T-helper 1 cell treated with Interleukin-12 subunit alpha and Interleukin-12 subunit beta and Interleukin-4 antibody, amounts not matched to agents 30 ng/mL and 1 ng/mL, for 36 hours (primary cell): ENCODE data around the gene SPA17. TPM values are rescaled to one million over a fixed set of nuclear protein-coding genes. Genes with fewer than 3 reads are reported as not detected.

Source experiments
- intact Hi-C: fragments of 100-400 bp; cut with micrococcal nuclease; formaldehyde crosslinking; loops from one replicate; pipeline ENCODE4 v1.15.1; 2024
- total RNA-seq: library from RNA; stranded (reverse); gene quantifications from 2 replicates; pipeline ENCODE4 v1.2.3, GENCODE V29; 2022

SPA17 gene
- total RNA-seq, 1 donor from 2014 or later, result 1.8 TPM

- intact Hi-C loops, result no loop called here
Measured at GRCh38 chr11:124719534-124719933, 45.8 kb downstream of the SPA17 start.

GRCh38 chr11:124722176-124722575 lies 48.5 kb downstream of the SPA17 start:
- intact Hi-C loops, result no loop called here

GRCh38 chr11:124724979-124725718 lies 51.4 kb downstream of the SPA17 start:
- intact Hi-C loops, result no loop called here

- intact Hi-C loops, result no loop called here
Measured at GRCh38 chr11:124725719-124726105, 52.0 kb downstream of the SPA17 start.

- intact Hi-C loops, result no loop called here
Measured at GRCh38 chr11:124727474-124727873, 53.8 kb downstream of the SPA17 start.

- intact Hi-C loops, result no loop called here
Measured at GRCh38 chr11:124728134-124728533, 54.4 kb downstream of the SPA17 start.

- intact Hi-C loops, result no loop called here
Measured at GRCh38 chr11:124729571-124729970, 55.9 kb downstream of the SPA17 start.

GRCh38 chr11:124732230-124732629 lies 58.5 kb downstream of the SPA17 start:
- intact Hi-C loops, result no loop called here

- intact Hi-C loops, result loop anchor here (5.0 kb wide), 1 partner anchor 619 kb away; the partner anchor contains the start of gene VWA5A
Measured at GRCh38 chr11:124736736-124737135, 63.0 kb downstream of the SPA17 start.

GRCh38 chr11:124737638-124738305 lies 64.1 kb downstream of the SPA17 start:
- intact Hi-C loops, result loop anchor here (5.0 kb wide), 1 partner anchor 620 kb away; the partner anchor contains the start of gene VWA5A

- intact Hi-C loops, result loop anchor here (1.0 to 5.0 kb wide), 3 partner anchors 8 to 622 kb away; partner anchors contain the start of genes SIAE, SPA17 and VWA5A
Measured at GRCh38 chr11:124738713-124739478, 65.2 kb downstream of the SPA17 start.

- intact Hi-C loops, result loop anchor here (1.0 to 10.0 kb wide), 8 partner anchors 8 to 1615 kb away; partner anchors contain the start of genes HYLS1, SIAE, SPA17 and ST3GAL4
Measured at GRCh38 chr11:124739479-124740276, 66.0 kb downstream of the SPA17 start, which contains the start of gene NRGN. Gene NRGN (plus strand): TSS chr11:124739942. CDS start chr11:124740085, 143 bp downstream.

- intact Hi-C loops, result loop anchor here (1.0 to 10.0 kb wide), 5 partner anchors 23 to 1614 kb away; partner anchors contain the start of genes HYLS1 and ST3GAL4
Measured at GRCh38 chr11:124740277-124740882, 66.7 kb downstream of the SPA17 start.

GRCh38 chr11:124742555-124742954 lies 68.9 kb downstream of the SPA17 start:
- intact Hi-C loops, result loop anchor here (10.0 kb wide), 2 partner anchors 1142 to 1612 kb away; partner anchors contain the start of genes HYLS1 and ST3GAL4

- intact Hi-C loops, result loop anchor here (10.0 kb wide), 2 partner anchors 1142 to 1612 kb away; partner anchors contain the start of genes HYLS1 and ST3GAL4
Measured at GRCh38 chr11:124743050-124743449, 69.3 kb downstream of the SPA17 start.

- intact Hi-C loops, result loop anchor here (5.0 to 10.0 kb wide), 4 partner anchors 367 to 1609 kb away; partner anchors contain the start of genes CDON, HYLS1, ST3GAL4 and TMEM218
Measured at GRCh38 chr11:124745270-124745834, 71.6 kb downstream of the SPA17 start.

- intact Hi-C loops, result loop anchor here (1.0 to 10.0 kb wide), 11 partner anchors 12 to 1609 kb away; partner anchors contain the start of genes CDON, HYLS1, SIAE and SPA17
Measured at GRCh38 chr11:124745835-124746620, 72.3 kb downstream of the SPA17 start.

- intact Hi-C loops, result loop anchor here (1.0 to 10.0 kb wide), 13 partner anchors 7 to 1608 kb away; partner anchors contain the start of genes CDON, HYLS1, NRGN and SIAE
Measured at GRCh38 chr11:124746621-124747243, 73.0 kb downstream of the SPA17 start.
